ENCODE results near the gene SOS2. TPM values are rescaled to one million over a fixed set of nuclear protein-coding genes. Genes with fewer than 3 reads are reported as not detected.
A peak's percentile ranks its signal among the peaks of the same experiment; 100 is the strongest.

SOS2 gene
- total RNA-seq, 2 experiments from 2014 or later, result 18.9 to 20.1 TPM

DNA sequence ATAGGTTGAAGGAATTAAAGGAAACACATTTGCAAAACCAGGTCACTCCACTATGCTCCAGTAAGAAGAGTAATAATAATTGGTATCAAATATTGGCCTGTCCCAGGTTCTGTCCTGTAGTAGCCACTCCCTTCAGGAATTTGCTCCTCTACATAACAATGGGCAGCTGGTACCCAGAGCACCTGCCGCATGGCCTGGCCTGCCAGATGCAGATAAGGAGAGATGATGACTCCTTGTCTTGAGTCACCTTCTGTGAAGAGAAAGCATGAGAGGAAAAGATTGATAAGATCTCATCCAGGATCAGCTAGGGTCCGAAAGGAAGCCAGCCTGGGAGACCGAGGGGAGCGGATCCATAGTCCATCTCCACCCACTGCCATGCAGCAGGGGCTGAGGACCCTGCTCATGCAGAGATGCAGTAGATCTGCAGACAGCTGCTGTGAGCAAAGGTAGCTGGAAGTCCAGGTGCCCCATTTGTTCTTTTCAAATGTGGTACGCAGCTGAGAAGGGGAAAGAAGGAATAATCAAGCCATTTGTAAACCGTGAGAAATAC lies 139.3 kb downstream of the SOS2 start:
- Mint-ChIP-seq H3K9me3 (ENCODE audit: insufficient read depth) (no peaks in the 10 kb centered on the region), H3K36me3 (ENCODE audit: low read depth) (peaks cover 51% of the 10 kb centered on the region), H3K27me3 (ENCODE audit: low read depth) (no peaks in the 10 kb centered on the region), H3K27ac (peak overlapping the region; percentile 8), H3K4me3 (no peak overlapping the region), H3K4me1 (ENCODE audit: low read depth) (peaks cover 92% of the 10 kb centered on the region)
- POLR2A ChIA-PET, result interaction anchor here (0.6 to 4.6 kb wide), 7 partner anchors 10 to 230 kb away, joined by 3 to 20 read pairs (median 5); no protein-coding TSS in a partner anchor
- DNase-seq (no peak), ATAC-seq (no peak)
- CTCF ChIA-PET, result interaction anchor here (1.2 to 8.7 kb wide), 3 partner anchors 9 to 228 kb away, joined by 5 to 86 read pairs (median 6); no protein-coding TSS in a partner anchor

GRCh38 chr14:50091240-50091913 lies 140.0 kb downstream of the SOS2 start:
- DNase-seq (no peak), ATAC-seq (no peak)
- H3K4me3 Mint-ChIP-seq, result no peak overlapping the region
- no peaks in the 10 kb centered on the region for H3K27me3 Mint-ChIP-seq (ENCODE audit: low read depth)
- peaks cover 91% of the 10 kb centered on the region for H3K4me1 Mint-ChIP-seq (ENCODE audit: low read depth)
- ChIA-PET CTCF (interaction anchor here (0.7 to 8.7 kb wide), 7 partner anchors 9 to 227 kb away, joined by 3 to 86 read pairs (median 6); no protein-coding TSS in a partner anchor), POLR2A (interaction anchor here (0.6 to 4.6 kb wide), 9 partner anchors 9 to 229 kb away, joined by 3 to 20 read pairs (median 5); no protein-coding TSS in a partner anchor)
- peaks cover 48% of the 10 kb centered on the region for H3K36me3 Mint-ChIP-seq (ENCODE audit: low read depth)
- no peaks in the 10 kb centered on the region for H3K9me3 Mint-ChIP-seq (ENCODE audit: insufficient read depth)
- peak overlapping the region; percentile 62 for H3K27ac Mint-ChIP-seq

GRCh38 chr14:50089208-50089607 lies 142.2 kb downstream of the SOS2 start:
- peak; percentile 31 for ATAC-seq
- ChIA-PET POLR2A (interaction anchor here (0.9 to 3.1 kb wide), 6 partner anchors 45 to 226 kb away, joined by 3 to 19 read pairs (median 6); no protein-coding TSS in a partner anchor), CTCF (interaction anchor here (2.7 to 8.7 kb wide), 4 partner anchors 15 to 237 kb away, joined by 13 to 86 read pairs (median 38); partner anchors contain the start of gene NEMF)
- Mint-ChIP-seq H3K4me3 (no peak overlapping the region), H3K36me3 (ENCODE audit: low read depth) (peaks cover 57% of the 10 kb centered on the region), H3K27ac (peak overlapping the region; percentile 79), H3K27me3 (ENCODE audit: low read depth) (no peaks in the 10 kb centered on the region), H3K4me1 (ENCODE audit: low read depth) (peaks cover 95% of the 10 kb centered on the region), H3K9me3 (ENCODE audit: insufficient read depth) (no peaks in the 10 kb centered on the region)
- DNase-seq, result peak; percentile 55

GRCh38 chr14:50088731-50089130 lies 142.6 kb downstream of the SOS2 start:
- peaks cover 54% of the 10 kb centered on the region for H3K36me3 Mint-ChIP-seq (ENCODE audit: low read depth)
- H3K27me3 Mint-ChIP-seq (ENCODE audit: low read depth), result no peaks in the 10 kb centered on the region
- no peak for DNase-seq
- peak overlapping the region; percentile 79 for H3K27ac Mint-ChIP-seq
- no peak for ATAC-seq
- H3K9me3 Mint-ChIP-seq (ENCODE audit: insufficient read depth), result no peaks in the 10 kb centered on the region
- H3K4me3 Mint-ChIP-seq, result no peak overlapping the region
- POLR2A ChIA-PET, result interaction anchor here (1.2 to 4.2 kb wide), 9 partner anchors 7 to 226 kb away, joined by 3 to 56 read pairs (median 10); no protein-coding TSS in a partner anchor
- CTCF ChIA-PET, result interaction anchor here (0.6 to 8.7 kb wide), 10 partner anchors 8 to 236 kb away, joined by 3 to 86 read pairs (median 13); partner anchors contain the start of gene NEMF
- peaks cover 95% of the 10 kb centered on the region for H3K4me1 Mint-ChIP-seq (ENCODE audit: low read depth)

GRCh38 chr14:50088117-50088515 lies 143.3 kb downstream of the SOS2 start:
- peaks cover 54% of the 10 kb centered on the region for H3K36me3 Mint-ChIP-seq (ENCODE audit: low read depth)
- POLR2A ChIA-PET, result interaction anchor here (0.6 to 4.2 kb wide), 11 partner anchors 8 to 225 kb away, joined by 3 to 56 read pairs (median 7); no protein-coding TSS in a partner anchor
- CTCF ChIA-PET, result interaction anchor here (0.6 to 8.7 kb wide), 13 partner anchors 9 to 236 kb away, joined by 3 to 86 read pairs (median 7); partner anchors contain the start of genes ARF6 and NEMF
- H3K4me1 Mint-ChIP-seq (ENCODE audit: low read depth), result peaks cover 95% of the 10 kb centered on the region
- H3K27ac Mint-ChIP-seq, result peak overlapping the region; percentile 86
- peak overlapping the region; percentile 71 for H3K4me3 Mint-ChIP-seq
- DNase-seq (no peak), ATAC-seq (no peak)
- H3K9me3 Mint-ChIP-seq (ENCODE audit: insufficient read depth), result no peaks in the 10 kb centered on the region
- no peaks in the 10 kb centered on the region for H3K27me3 Mint-ChIP-seq (ENCODE audit: low read depth)

GRCh38 chr14:50087341-50088116 lies 143.8 kb downstream of the SOS2 start:
- peak overlapping the region; percentile 71 for H3K4me3 Mint-ChIP-seq
- no peaks in the 10 kb centered on the region for H3K27me3 Mint-ChIP-seq (ENCODE audit: low read depth)
- ChIA-PET POLR2A (interaction anchor here (0.6 to 4.2 kb wide), 12 partner anchors 9 to 224 kb away, joined by 3 to 56 read pairs (median 6); no protein-coding TSS in a partner anchor), CTCF (interaction anchor here (0.6 to 8.7 kb wide), 14 partner anchors 9 to 235 kb away, joined by 3 to 86 read pairs (median 6); partner anchors contain the start of genes ARF6 and NEMF)
- H3K36me3 Mint-ChIP-seq (ENCODE audit: low read depth), result peaks cover 56% of the 10 kb centered on the region
- peaks cover 95% of the 10 kb centered on the region for H3K4me1 Mint-ChIP-seq (ENCODE audit: low read depth)
- peak; percentile 9 for ATAC-seq
- no peaks in the 10 kb centered on the region for H3K9me3 Mint-ChIP-seq (ENCODE audit: insufficient read depth)
- peak overlapping the region; percentile 86 for H3K27ac Mint-ChIP-seq
- no peak for DNase-seq

DNA sequence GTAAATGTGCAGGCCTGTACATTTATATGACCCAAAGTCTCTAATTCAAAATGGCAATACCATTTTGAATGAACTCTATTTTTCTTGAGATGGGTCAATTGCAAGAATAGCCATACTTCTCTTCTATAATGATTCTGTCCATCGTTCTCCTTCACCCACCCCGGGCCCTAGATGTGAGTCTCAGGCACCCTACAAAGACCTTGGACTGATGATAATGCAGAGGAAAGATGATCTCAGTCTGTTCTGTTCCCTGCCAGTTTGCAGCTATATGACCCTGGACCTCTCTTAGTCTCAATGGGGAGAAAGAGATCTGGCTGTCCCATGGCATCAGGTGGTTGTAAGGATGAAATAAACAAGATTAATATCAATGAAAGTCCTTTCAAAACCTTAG lies 145.1 kb downstream of the SOS2 start:
- ATAC-seq (no peak), DNase-seq (peak; percentile 19)
- no peaks in the 10 kb centered on the region for H3K9me3 Mint-ChIP-seq (ENCODE audit: insufficient read depth)
- POLR2A ChIA-PET, result interaction anchor here (0.6 to 4.2 kb wide), 13 partner anchors 10 to 317 kb away, joined by 3 to 56 read pairs (median 6); partner anchors contain the start of gene NEMF
- H3K4me1 Mint-ChIP-seq (ENCODE audit: low read depth), result peaks cover 95% of the 10 kb centered on the region
- CTCF ChIA-PET, result interaction anchor here (0.8 to 8.7 kb wide), 11 partner anchors 11 to 234 kb away, joined by 3 to 86 read pairs (median 5); partner anchors contain the start of genes ARF6 and NEMF
- H3K4me3 Mint-ChIP-seq, result peak overlapping the region; percentile 68
- H3K36me3 Mint-ChIP-seq (ENCODE audit: low read depth), result peaks cover 57% of the 10 kb centered on the region
- H3K27ac Mint-ChIP-seq, result peak overlapping the region; percentile 96
- H3K27me3 Mint-ChIP-seq (ENCODE audit: low read depth), result no peaks in the 10 kb centered on the region

- Mint-ChIP-seq H3K27ac (peak overlapping the region; percentile 96), H3K4me3 (peak overlapping the region; percentile 68), H3K27me3 (ENCODE audit: low read depth) (no peaks in the 10 kb centered on the region), H3K4me1 (ENCODE audit: low read depth) (peaks cover 95% of the 10 kb centered on the region), H3K9me3 (ENCODE audit: insufficient read depth) (no peaks in the 10 kb centered on the region), H3K36me3 (ENCODE audit: low read depth) (peaks cover 54% of the 10 kb centered on the region)
- POLR2A ChIA-PET, result interaction anchor here (0.6 to 4.2 kb wide), 14 partner anchors 11 to 317 kb away, joined by 3 to 56 read pairs (median 5); partner anchors contain the start of gene NEMF
- ATAC-seq (no peak), DNase-seq (peak; percentile 42)
- CTCF ChIA-PET, result interaction anchor here (0.8 to 8.7 kb wide), 12 partner anchors 11 to 233 kb away, joined by 3 to 86 read pairs (median 5); partner anchors contain the start of genes ARF6 and NEMF
These were observed 145.6 kb downstream of the SOS2 start for GRCh38 chr14:50085570-50086320.

GRCh38 chr14:50084666-50085065 lies 146.7 kb downstream of the SOS2 start:
- H3K4me1 Mint-ChIP-seq (ENCODE audit: low read depth), result peaks cover 88% of the 10 kb centered on the region
- DNase-seq (no peak), ATAC-seq (no peak)
- H3K27ac Mint-ChIP-seq, result peak overlapping the region; percentile 96
- ChIA-PET POLR2A (interaction anchor here (1.3 to 4.2 kb wide), 8 partner anchors 12 to 232 kb away, joined by 4 to 56 read pairs (median 10); partner anchors contain the start of gene NEMF), CTCF (interaction anchor here (2.1 to 8.7 kb wide), 4 partner anchors 12 to 221 kb away, joined by 5 to 86 read pairs (median 44); no protein-coding TSS in a partner anchor)
- peaks cover 46% of the 10 kb centered on the region for H3K36me3 Mint-ChIP-seq (ENCODE audit: low read depth)
- no peaks in the 10 kb centered on the region for H3K9me3 Mint-ChIP-seq (ENCODE audit: insufficient read depth)
- H3K27me3 Mint-ChIP-seq (ENCODE audit: low read depth), result no peaks in the 10 kb centered on the region
- H3K4me3 Mint-ChIP-seq, result peak overlapping the region; percentile 19
